Measurements from ENCODE around the gene CLDN34. TPM values are rescaled to one million over a fixed set of nuclear protein-coding genes. Genes with fewer than 3 reads are reported as not detected.

CLDN34 gene
- total and polyA plus RNA-seq, 9 donors, result not detected

DNA sequence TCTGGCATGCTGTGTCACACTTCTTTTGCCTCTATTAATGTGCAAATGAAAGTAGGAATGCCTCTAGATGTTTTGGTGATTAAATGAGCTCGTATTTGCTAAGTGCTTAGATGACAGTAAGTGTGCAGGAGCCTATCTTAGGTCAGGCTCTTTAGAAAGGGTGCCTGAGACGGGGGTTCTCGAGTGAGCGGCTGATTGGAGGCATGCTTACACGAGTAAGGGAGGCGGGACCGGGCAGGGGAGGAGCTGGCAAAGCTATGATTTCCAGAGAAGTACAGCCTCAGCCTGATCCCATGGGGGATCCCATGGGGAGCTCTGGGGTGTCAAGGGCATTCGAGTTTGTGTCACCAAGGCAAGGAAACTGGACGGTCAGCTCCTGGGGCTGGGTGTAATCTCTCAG lies 44.8 kb downstream of the CLDN34 start:
- WGBS (ENCODE audit: insufficient coverage), result 36% methylated on average over 7 of the region's 9 CpGs
- Histone ChIP-seq H3K36me3 (ENCODE audit: control insufficient read depth, insufficient read depth, low read length) (no peaks in the 10 kb centered on the region), H3K27ac (ENCODE audit: low read length) (no peak overlapping the region), H3K27me3 (ENCODE audit: control insufficient read depth, insufficient read depth, low read length) (peaks cover 48% of the 10 kb centered on the region), H3K4me1 (ENCODE audit: control insufficient read depth, insufficient read depth, low read length) (peaks cover 10% of the 10 kb centered on the region), H3K4me3 (ENCODE audit: low read length) (no peak overlapping the region), H3K9me3 (replicated peaks; ENCODE audit: control insufficient read depth, low read depth, low read length) (no peaks in the 10 kb centered on the region)
- DNase-seq, result no peak

DNA sequence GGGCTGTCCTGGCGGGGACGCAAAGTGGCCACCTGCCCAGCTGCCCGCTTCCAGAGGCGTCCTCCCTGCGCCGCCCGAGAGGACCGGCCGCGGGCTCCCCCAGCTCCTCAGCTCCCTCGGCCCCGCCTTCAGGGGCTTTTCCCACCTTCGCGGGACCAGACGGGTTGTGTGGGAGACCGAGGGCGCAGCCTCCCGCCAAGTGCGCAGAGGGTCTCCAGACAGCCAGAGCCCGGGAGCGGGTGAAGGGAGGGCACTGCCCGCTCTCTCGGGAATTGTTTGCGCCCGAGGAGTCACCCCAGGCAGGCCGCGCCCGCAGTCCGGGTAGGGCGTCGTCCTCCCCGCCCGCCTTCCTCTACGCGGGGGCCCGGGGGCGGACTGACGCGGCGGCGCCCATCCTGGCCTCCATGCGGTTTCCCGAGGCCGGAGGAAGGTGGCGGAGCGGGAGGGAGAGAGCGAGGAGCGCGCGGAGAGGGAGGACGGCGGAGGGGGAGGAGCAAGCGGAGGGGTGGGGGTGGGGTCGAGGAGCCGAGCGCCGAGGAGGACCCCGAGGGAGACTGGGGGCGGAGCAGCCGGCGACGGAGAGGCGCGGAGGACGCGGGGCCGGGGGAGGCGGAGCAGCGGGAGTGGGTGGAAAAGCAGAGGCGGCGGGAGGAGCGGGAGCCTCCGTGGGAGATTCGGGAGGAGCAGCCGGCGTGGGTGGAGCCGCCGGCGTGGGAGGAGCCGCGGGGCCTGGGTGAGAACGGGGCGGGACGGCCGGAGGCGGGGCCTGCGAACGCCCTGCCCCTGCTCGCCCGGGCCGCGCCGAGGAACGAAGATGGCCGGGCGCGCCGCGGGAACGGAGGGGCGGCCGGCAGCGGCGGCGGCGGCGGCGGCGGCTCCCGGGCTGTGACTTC lies 47.5 kb downstream of the CLDN34 start:
- 22% methylated on average over 99 of the region's 110 CpGs for WGBS (ENCODE audit: insufficient coverage)
- peak overlapping the region; percentile 57 for H3K4me3 ChIP-seq (ENCODE audit: low read length)
- no peaks in the 10 kb centered on the region for H3K9me3 ChIP-seq (replicated peaks; ENCODE audit: control insufficient read depth, low read depth, low read length)
- H3K27me3 ChIP-seq (ENCODE audit: control insufficient read depth, insufficient read depth, low read length), result peaks cover 44% of the 10 kb centered on the region
- peak overlapping the region; percentile 82 for H3K27ac ChIP-seq (ENCODE audit: low read length)
- peaks cover 8% of the 10 kb centered on the region for H3K4me1 ChIP-seq (ENCODE audit: control insufficient read depth, insufficient read depth, low read length)
- peak; percentile 95 for DNase-seq
- H3K36me3 ChIP-seq (ENCODE audit: control insufficient read depth, insufficient read depth, low read length), result no peaks in the 10 kb centered on the region

DNA sequence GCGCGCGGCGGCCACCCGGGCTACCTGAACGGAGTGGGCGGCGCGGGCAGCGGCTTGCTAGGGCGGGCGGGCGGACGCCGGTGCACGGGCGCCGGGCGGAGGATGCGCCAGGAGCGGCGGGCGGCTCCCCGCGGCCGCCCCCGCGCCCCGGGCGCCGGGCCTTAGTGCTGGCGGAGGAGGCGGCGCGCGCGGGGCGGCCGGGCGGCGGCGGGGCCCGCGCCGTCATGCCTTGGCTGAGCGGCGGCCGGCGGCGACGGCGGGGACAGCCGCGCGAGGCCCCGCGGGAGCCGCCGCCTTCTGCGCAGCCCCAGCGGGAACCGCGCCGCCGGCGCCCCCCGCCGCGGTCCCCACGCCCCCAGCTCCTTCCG lies 48.2 kb downstream of the CLDN34 start:
- peaks cover 5% of the 10 kb centered on the region for H3K4me1 ChIP-seq (ENCODE audit: control insufficient read depth, insufficient read depth, low read length)
- H3K9me3 ChIP-seq (replicated peaks; ENCODE audit: control insufficient read depth, low read depth, low read length), result no peaks in the 10 kb centered on the region
- no peak overlapping the region for H3K27ac ChIP-seq (ENCODE audit: low read length)
- WGBS (ENCODE audit: insufficient coverage), result 16% methylated on average over 67 of the region's 71 CpGs
- peak overlapping the region; percentile 67 for H3K4me3 ChIP-seq (ENCODE audit: low read length)
- DNase-seq, result no peak
- H3K27me3 ChIP-seq (ENCODE audit: control insufficient read depth, insufficient read depth, low read length), result peaks cover 42% of the 10 kb centered on the region
- H3K36me3 ChIP-seq (ENCODE audit: control insufficient read depth, insufficient read depth, low read length), result no peaks in the 10 kb centered on the region

DNA sequence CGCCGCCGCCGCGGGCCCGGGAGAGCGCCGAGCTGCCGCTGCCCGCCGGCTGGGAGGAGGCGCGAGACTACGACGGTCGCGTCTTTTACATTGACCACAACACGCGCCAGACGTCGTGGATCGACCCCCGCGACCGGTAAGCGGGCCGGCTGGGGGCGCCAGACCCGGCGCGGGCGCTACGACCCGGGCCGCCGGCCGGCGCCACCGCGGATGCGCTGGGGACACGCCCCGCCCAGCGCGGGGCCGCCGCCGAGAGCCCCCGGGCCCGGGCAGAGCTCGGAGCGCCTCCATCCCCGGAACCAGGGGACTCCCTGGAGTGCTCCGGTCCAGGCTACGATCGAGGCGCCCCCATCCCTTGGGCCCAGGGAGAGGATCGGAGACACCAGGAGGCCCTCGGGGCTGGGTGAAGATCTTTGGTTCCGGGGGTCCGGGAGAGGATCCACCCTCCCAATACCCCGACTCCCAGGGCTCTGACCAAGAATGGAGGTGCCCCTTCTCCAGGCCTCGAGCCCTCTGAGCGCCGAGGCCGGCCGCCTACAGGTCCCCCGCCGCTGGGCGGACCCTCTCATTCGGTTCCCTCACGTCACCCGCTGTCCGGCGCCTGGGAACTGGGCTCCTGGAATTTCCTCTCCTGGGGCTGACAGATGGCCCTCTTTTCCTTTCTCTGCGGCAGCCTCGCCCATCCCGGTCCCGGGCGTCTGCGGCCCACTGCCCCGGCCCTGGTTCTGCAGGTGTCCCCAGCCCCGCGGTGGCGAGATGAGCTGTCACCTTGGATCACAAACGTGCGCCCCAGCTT lies 48.8 kb downstream of the CLDN34 start:
- H3K27me3 ChIP-seq (ENCODE audit: control insufficient read depth, insufficient read depth, low read length), result peaks cover 45% of the 10 kb centered on the region
- peaks cover 2% of the 10 kb centered on the region for H3K4me1 ChIP-seq (ENCODE audit: control insufficient read depth, insufficient read depth, low read length)
- peak overlapping the region; percentile 67 for H3K4me3 ChIP-seq (ENCODE audit: low read length)
- H3K9me3 ChIP-seq (replicated peaks; ENCODE audit: control insufficient read depth, low read depth, low read length), result no peaks in the 10 kb centered on the region
- DNase-seq, result peak; percentile 51
- 17% methylated on average over 78 of the region's 87 CpGs for WGBS (ENCODE audit: insufficient coverage)
- peak overlapping the region; percentile 92 for H3K27ac ChIP-seq (ENCODE audit: low read length)
- no peaks in the 10 kb centered on the region for H3K36me3 ChIP-seq (ENCODE audit: control insufficient read depth, insufficient read depth, low read length)

DNA sequence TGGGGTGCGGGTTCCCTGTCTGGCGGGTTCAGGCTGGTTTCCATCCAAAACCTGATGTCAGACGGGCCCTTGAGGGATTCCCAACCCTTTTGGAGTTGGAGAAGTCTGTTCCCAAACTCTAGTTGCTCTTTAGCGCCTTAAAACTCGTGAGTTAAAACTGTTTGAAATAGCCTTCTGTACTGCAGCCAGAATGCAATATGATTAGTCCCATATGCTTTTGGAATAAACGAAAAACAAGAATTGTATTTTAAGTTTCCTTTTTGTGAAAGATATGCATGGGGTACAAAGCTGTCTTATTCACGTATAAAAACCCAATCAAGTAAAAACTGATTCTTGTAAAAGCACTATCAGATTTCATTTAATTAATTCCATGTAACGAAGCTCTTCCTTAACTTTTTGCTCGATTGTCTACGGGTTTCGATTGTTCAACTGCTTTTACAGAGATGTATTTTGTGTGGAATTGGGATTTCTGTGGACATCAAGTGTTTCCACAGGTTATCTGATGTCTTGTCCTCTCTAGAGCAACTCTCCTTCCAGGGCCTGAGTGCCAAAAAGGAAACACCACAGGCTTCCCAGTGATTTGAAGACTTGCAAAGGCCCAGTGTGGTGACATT lies 49.5 kb downstream of the CLDN34 start:
- no peaks in the 10 kb centered on the region for H3K9me3 ChIP-seq (replicated peaks; ENCODE audit: control insufficient read depth, low read depth, low read length)
- 22% methylated on average over 5 of the region's 11 CpGs for WGBS (ENCODE audit: insufficient coverage)
- peak overlapping the region; percentile 92 for H3K27ac ChIP-seq (ENCODE audit: low read length)
- peaks cover 45% of the 10 kb centered on the region for H3K27me3 ChIP-seq (ENCODE audit: control insufficient read depth, insufficient read depth, low read length)
- H3K4me3 ChIP-seq (ENCODE audit: low read length), result peak overlapping the region; percentile 67
- no peaks in the 10 kb centered on the region for H3K36me3 ChIP-seq (ENCODE audit: control insufficient read depth, insufficient read depth, low read length)
- DNase-seq, result peak; percentile 78
- peaks cover 2% of the 10 kb centered on the region for H3K4me1 ChIP-seq (ENCODE audit: control insufficient read depth, insufficient read depth, low read length)

DNA sequence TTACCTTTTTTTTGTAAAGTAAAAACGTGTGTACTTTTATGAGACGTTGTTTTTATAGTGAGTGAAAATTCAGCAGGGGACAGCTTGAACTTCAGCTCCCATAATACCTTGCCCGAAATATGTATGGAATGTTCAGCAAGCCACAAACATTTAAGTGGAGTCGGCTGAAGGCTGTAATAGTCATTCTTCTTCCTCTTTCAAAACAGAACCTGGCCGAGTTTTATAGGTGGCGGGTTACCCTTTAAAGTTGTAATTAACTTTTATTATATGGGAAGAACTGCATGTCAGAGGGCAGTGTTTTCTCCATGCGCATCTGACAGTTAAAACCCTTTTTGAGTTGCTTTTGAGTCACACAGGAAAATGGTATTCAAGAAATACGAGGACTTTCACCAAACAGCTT lies 50.7 kb downstream of the CLDN34 start:
- H3K27me3 ChIP-seq (ENCODE audit: control insufficient read depth, insufficient read depth, low read length), result peaks cover 32% of the 10 kb centered on the region
- no peak overlapping the region for H3K4me3 ChIP-seq (ENCODE audit: low read length)
- no peaks in the 10 kb centered on the region for H3K36me3 ChIP-seq (ENCODE audit: control insufficient read depth, insufficient read depth, low read length)
- peaks cover 2% of the 10 kb centered on the region for H3K4me1 ChIP-seq (ENCODE audit: control insufficient read depth, insufficient read depth, low read length)
- no peaks in the 10 kb centered on the region for H3K9me3 ChIP-seq (replicated peaks; ENCODE audit: control insufficient read depth, low read depth, low read length)
- H3K27ac ChIP-seq (ENCODE audit: low read length), result no peak overlapping the region
- no CpG with 5 or more reads among the region's 8 CpGs for WGBS (ENCODE audit: insufficient coverage)
- DNase-seq, result peak; percentile 55

Other genes with a start within 250 kb of the CLDN34 start
- 0.58 TPM for gene GPR143, start 201.5 kb upstream of the CLDN34 start, total RNA-seq
- 1 to 10 TPM in 2 of 8 donors, under 1 TPM in 6; 0.39 to 1.5 (median 0.72) TPM for gene GPR143, start 201.5 kb upstream of the CLDN34 start, polyA plus RNA-seq (ENCODE audit: insufficient read depth in 1 of 8, insufficient read length in 8 of 8, low replicate concordance in 1 of 8)
- 0.84 TPM for gene SHROOM2, start 180.9 kb upstream of the CLDN34 start, total RNA-seq
- 1 to 10 TPM; 1.0 to 3.7 (median 1.7) TPM for gene SHROOM2, start 180.9 kb upstream of the CLDN34 start, polyA plus RNA-seq (ENCODE audit: insufficient read depth in 1 of 8, insufficient read length in 8 of 8, low replicate concordance in 1 of 8)
- gene CLCN4, start 189.6 kb downstream of the CLDN34 start, total RNA-seq, result 15.2 TPM
- gene CLCN4, start 189.6 kb downstream of the CLDN34 start, polyA plus RNA-seq (ENCODE audit: insufficient read depth in 1 of 8, insufficient read length in 8 of 8, low replicate concordance in 1 of 8), result 10 to 100 TPM in 7 of 8 donors, 1 to 10 TPM in 1; 8.6 to 15.8 (median 12.8) TPM